ENCODE results near the gene PHF14. TPM values are rescaled to one million over a fixed set of nuclear protein-coding genes. Genes with fewer than 3 reads are reported as not detected.

Gene PHF14
- total and polyA plus RNA-seq, 4 donors = 6.9 to 24.4 (median 15.3) TPM

DNA sequence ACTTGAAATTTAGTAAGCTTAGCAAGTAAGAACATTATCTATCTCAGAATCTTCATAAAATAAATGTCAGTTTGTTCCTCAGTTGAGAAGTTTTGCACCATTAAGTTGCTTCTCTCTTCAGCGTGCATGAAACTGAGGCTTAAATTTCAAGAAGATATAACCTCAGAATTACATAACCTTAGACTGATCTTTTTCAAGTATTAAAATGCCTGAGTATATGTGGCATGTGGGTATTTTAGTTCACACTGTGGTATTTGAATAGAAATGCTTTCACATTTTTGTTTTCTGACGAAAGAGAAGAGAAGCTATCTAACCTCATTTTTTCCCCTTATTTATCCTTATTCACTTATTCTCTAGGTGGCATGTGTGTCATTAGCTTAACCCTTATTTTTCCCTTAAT lies 104.1 kb downstream of the PHF14 start:
- H3K27me3 ChIP-seq (ENCODE audit: control insufficient read depth in 4 of 4, insufficient read depth in 4 of 4, low read length in 3 of 4) = no peaks in the 10 kb centered on the region
- H3K9ac ChIP-seq (ENCODE audit: low read depth in 1 of 2, low read length in 2 of 2) = no peak overlapping the region
- no peak overlapping the region for H3K4me3 ChIP-seq (ENCODE audit: low read depth in 1 of 3, low read length in 3 of 3)
- no peaks in the 10 kb centered on the region for H3K9me3 ChIP-seq (ENCODE audit: control insufficient read depth in 4 of 4, low read length in 3 of 4)
- WGBS = 94% methylated on average over 2 of the region's 2 CpGs
- TF ChIP-seq JUND (IDR thresholded peaks at IDR 0.05) (no peak), SP1 (IDR thresholded peaks at IDR 0.05) (no peak), NR2F2 (IDR thresholded peaks at IDR 0.05) (no peak), FOXA1 (IDR thresholded peaks at IDR 0.05) (no peak), GABPA (IDR thresholded peaks at IDR 0.05 in 1 of 2, conservative IDR thresholded peaks at IDR 0.05 in 1 of 2) (no peak)
- TF ChIP-seq, protein P1, sequence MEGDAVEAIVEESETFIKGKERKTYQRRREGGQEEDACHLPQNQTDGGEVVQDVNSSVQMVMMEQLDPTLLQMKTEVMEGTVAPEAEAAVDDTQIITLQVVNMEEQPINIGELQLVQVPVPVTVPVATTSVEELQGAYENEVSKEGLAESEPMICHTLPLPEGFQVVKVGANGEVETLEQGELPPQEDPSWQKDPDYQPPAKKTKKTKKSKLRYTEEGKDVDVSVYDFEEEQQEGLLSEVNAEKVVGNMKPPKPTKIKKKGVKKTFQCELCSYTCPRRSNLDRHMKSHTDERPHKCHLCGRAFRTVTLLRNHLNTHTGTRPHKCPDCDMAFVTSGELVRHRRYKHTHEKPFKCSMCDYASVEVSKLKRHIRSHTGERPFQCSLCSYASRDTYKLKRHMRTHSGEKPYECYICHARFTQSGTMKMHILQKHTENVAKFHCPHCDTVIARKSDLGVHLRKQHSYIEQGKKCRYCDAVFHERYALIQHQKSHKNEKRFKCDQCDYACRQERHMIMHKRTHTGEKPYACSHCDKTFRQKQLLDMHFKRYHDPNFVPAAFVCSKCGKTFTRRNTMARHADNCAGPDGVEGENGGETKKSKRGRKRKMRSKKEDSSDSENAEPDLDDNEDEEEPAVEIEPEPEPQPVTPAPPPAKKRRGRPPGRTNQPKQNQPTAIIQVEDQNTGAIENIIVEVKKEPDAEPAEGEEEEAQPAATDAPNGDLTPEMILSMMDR (IDR thresholded peaks at IDR 0.05; ENCODE audit: low read depth, low read length, missing input control) = no peak
- no peaks in the 10 kb centered on the region for H3K4me1 ChIP-seq (ENCODE audit: control insufficient read depth in 4 of 4, insufficient read depth in 4 of 4, low read length in 3 of 4)
- H3K36me3 ChIP-seq (ENCODE audit: control insufficient read depth in 4 of 4, insufficient read depth in 3 of 4, low read depth in 1 of 4, low read length in 3 of 4) = peaks cover 0 to 3% (median 0%) of the 10 kb centered on the region in 4 donors
- H3K27ac ChIP-seq (ENCODE audit: low read depth in 1 of 2, low read length in 2 of 2) = no peak overlapping the region
- no peak for DNase-seq (ENCODE audit: low spot score)

DNA sequence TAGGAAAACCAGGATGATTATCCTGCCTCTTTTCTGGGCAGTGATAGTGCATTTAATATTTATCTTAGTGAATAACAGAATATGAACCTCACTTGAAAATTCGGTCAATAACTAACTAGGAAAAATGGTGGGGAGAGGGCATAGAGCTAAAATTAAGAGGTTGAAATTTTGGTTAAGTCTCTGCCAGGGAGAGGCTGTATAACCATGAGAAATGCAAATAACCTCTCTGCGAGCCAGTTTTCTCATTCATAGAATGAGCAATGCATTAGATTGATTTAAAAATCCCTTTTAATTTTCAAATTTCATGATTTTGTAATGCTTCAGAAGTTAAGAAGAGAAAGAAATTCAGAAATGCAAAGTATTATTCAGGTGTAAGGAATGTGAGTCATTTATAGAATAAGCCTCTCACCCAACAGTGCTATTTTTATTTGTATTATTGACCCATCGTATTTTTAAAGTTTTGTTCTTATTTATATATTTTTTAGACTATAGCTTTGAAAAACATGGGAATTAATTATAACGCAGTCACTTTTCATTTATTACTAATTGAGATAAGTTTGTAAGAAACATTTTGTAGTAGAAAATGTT lies 104.7 kb downstream of the PHF14 start:
- no peak overlapping the region for H3K4me3 ChIP-seq (ENCODE audit: low read depth in 1 of 3, low read length in 3 of 3)
- H3K4me1 ChIP-seq (ENCODE audit: control insufficient read depth in 4 of 4, insufficient read depth in 4 of 4, low read length in 3 of 4) = no peaks in the 10 kb centered on the region
- no peak for TF ChIP-seq GABPA (IDR thresholded peaks at IDR 0.05 in 1 of 2, conservative IDR thresholded peaks at IDR 0.05 in 1 of 2)
- no peak for TF ChIP-seq NR2F2 (IDR thresholded peaks at IDR 0.05)
- no peak for TF ChIP-seq FOXA1 (IDR thresholded peaks at IDR 0.05)
- TF ChIP-seq RAD21 (IDR thresholded peaks at IDR 0.05) = no peak
- TF ChIP-seq EGR1 (IDR thresholded peaks at IDR 0.05; ENCODE audit: low read depth in 2 of 2) = no peak
- TF ChIP-seq, protein P2, sequence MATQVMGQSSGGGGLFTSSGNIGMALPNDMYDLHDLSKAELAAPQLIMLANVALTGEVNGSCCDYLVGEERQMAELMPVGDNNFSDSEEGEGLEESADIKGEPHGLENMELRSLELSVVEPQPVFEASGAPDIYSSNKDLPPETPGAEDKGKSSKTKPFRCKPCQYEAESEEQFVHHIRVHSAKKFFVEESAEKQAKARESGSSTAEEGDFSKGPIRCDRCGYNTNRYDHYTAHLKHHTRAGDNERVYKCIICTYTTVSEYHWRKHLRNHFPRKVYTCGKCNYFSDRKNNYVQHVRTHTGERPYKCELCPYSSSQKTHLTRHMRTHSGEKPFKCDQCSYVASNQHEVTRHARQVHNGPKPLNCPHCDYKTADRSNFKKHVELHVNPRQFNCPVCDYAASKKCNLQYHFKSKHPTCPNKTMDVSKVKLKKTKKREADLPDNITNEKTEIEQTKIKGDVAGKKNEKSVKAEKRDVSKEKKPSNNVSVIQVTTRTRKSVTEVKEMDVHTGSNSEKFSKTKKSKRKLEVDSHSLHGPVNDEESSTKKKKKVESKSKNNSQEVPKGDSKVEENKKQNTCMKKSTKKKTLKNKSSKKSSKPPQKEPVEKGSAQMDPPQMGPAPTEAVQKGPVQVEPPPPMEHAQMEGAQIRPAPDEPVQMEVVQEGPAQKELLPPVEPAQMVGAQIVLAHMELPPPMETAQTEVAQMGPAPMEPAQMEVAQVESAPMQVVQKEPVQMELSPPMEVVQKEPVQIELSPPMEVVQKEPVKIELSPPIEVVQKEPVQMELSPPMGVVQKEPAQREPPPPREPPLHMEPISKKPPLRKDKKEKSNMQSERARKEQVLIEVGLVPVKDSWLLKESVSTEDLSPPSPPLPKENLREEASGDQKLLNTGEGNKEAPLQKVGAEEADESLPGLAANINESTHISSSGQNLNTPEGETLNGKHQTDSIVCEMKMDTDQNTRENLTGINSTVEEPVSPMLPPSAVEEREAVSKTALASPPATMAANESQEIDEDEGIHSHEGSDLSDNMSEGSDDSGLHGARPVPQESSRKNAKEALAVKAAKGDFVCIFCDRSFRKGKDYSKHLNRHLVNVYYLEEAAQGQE (IDR thresholded peaks at IDR 0.05) = no peak
- no peak for TF ChIP-seq JUND (IDR thresholded peaks at IDR 0.05)
- no peaks in the 10 kb centered on the region for H3K9me3 ChIP-seq (ENCODE audit: control insufficient read depth in 4 of 4, low read length in 3 of 4)
- 95% methylated on average over 4 of the region's 4 CpGs for WGBS
- no peak overlapping the region for H3K27ac ChIP-seq (ENCODE audit: low read depth in 1 of 2, low read length in 2 of 2)
- H3K36me3 ChIP-seq (ENCODE audit: control insufficient read depth in 4 of 4, insufficient read depth in 3 of 4, low read depth in 1 of 4, low read length in 3 of 4) = peaks cover 0 to 3% (median 0%) of the 10 kb centered on the region in 4 donors
- no peak for DNase-seq (ENCODE audit: low spot score)
- no peak overlapping the region for H3K9ac ChIP-seq (ENCODE audit: low read depth in 1 of 2, low read length in 2 of 2)
- no peaks in the 10 kb centered on the region for H3K27me3 ChIP-seq (ENCODE audit: control insufficient read depth in 4 of 4, insufficient read depth in 4 of 4, low read length in 3 of 4)

DNA sequence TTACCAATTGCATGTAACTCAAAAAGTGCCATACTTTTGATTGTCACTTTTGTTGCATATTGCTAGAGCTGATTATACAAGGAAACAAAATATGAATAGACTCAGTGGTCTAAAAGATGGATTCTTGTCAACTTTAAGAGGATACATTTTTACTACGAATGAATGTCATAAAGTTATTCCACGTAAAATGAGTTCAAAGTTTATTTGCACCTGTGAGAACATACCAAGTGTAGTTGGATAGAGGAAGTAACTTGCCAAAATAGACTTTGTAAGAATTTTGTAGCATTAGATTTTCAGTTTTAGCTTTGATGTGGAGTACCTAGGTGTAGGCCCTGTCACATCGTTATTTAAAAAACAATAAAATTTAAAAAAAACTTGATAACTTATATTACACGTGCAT lies 106.2 kb downstream of the PHF14 start:
- H3K9ac ChIP-seq (ENCODE audit: low read depth in 1 of 2, low read length in 2 of 2) = no peak overlapping the region
- no peaks in the 10 kb centered on the region for H3K9me3 ChIP-seq (ENCODE audit: control insufficient read depth in 4 of 4, low read length in 3 of 4)
- TF ChIP-seq YY1 (IDR thresholded peaks at IDR 0.05) (no peak), JUND (IDR thresholded peaks at IDR 0.05) (no peak), NR2F2 (IDR thresholded peaks at IDR 0.05) (no peak)
- no peaks in the 10 kb centered on the region for H3K4me1 ChIP-seq (ENCODE audit: control insufficient read depth in 4 of 4, insufficient read depth in 4 of 4, low read length in 3 of 4)
- no peak overlapping the region for H3K4me3 ChIP-seq (ENCODE audit: low read depth in 1 of 3, low read length in 3 of 3)
- H3K36me3 ChIP-seq (ENCODE audit: control insufficient read depth in 4 of 4, insufficient read depth in 3 of 4, low read depth in 1 of 4, low read length in 3 of 4) = peaks cover 0 to 3% (median 0%) of the 10 kb centered on the region in 4 donors
- DNase-seq (ENCODE audit: low spot score) = no peak
- WGBS = 94% methylated on average over 4 of the region's 4 CpGs
- H3K27me3 ChIP-seq (ENCODE audit: control insufficient read depth in 4 of 4, insufficient read depth in 4 of 4, low read length in 3 of 4) = no peaks in the 10 kb centered on the region
- no peak overlapping the region for H3K27ac ChIP-seq (ENCODE audit: low read depth in 1 of 2, low read length in 2 of 2)
